Uterus (tissue), 4 donors: Measurements from ENCODE around the gene DNAJB2. TPM values are rescaled to one million over a fixed set of nuclear protein-coding genes. Genes with fewer than 3 reads are reported as not detected.

ENCODE experiments used
- DNase-seq, 2 donors: peaks; one replicate each; pipeline ENCODE4 v3.0.0-alpha.2; 2019 to 2020
- H3K27ac ChIP-seq, 2 donors: fragments of 200-600 bp; sonication (generic); 1 replicate in 1 of 2; 2 replicates in 1 of 2; pipeline ENCODE4 v1.5.1; 2016 to 2018
- H3K27me3 ChIP-seq, 2 donors: fragments of 200-600 bp; sonication (generic); one replicate each; pipeline ENCODE4 v1.5.1; 2018 to 2019; ENCODE audit warnings: control low read depth in 1 of 2
- H3K36me3 ChIP-seq, 2 donors: fragments of 200-600 bp; sonication (generic); one replicate each; pipeline ENCODE4 v1.5.1; 2019; ENCODE audit warnings: control low read depth in 1 of 2
- H3K4me1 ChIP-seq, 2 donors: fragments of 200-600 bp; sonication (generic); one replicate each; pipeline ENCODE4 v1.5.1; 2018 to 2019; ENCODE audit warnings: control low read depth in 1 of 2
- H3K4me3 ChIP-seq, 2 donors: fragments of 200-600 bp; sonication (generic); 1 replicate in 1 of 2; 2 replicates in 1 of 2; pipeline ENCODE4 v1.5.1; 2018 to 2019; ENCODE audit warnings: mild to moderate bottlenecking in 1 of 2
- H3K9me3 ChIP-seq, 2 donors: fragments of 200-600 bp; sonication (generic); one replicate each; pipeline ENCODE4 v1.5.1; 2019; ENCODE audit warnings: control low read depth in 1 of 2
- CTCF ChIP-seq, 4 experiments: fragments of 200-600 bp in 2 of 4; fragments of 450-650 bp in 2 of 4; sonication (generic) in 2 of 4; IDR thresholded peaks; one replicate each; pipeline ENCODE4 v1.5.1; 2016 to 2019; ENCODE audit warnings: antibody characterized with exemption in 4 of 4, mild to moderate bottlenecking in 2 of 4, moderate library complexity in 1 of 4
- POLR2A ChIP-seq, 2 donors: fragments of 450-650 bp; IDR thresholded peaks; one replicate each; pipeline ENCODE4 v1.6.1; 2016; ENCODE audit warnings: antibody characterized with exemption in 2 of 2, mild to moderate bottlenecking in 1 of 2, moderate library complexity in 1 of 2
- intact Hi-C: fragments of 100-400 bp; cut with DNase I; formaldehyde crosslinking; loops from one replicate; pipeline ENCODE4 v1.15.1; 2023; ENCODE audit warnings: low total_unique reads
- total RNA-seq, 4 donors: library from RNA; depleted of rRNA in 3 of 4; stranded (reverse); fragments of >200 nt in 3 of 4; gene quantifications; one replicate each; pipeline versions ENCODE4 v1.1.0 to v1.2.4, GENCODE V29; 2014 to 2023
- donor health status: DM: yes; HTN: yes; CAD: no.

The DNAJB2 gene
- total RNA-seq, 4 donors from 2014 or later: 32.1 to 92.1 (median 69.1) TPM

- Histone ChIP-seq H3K27ac (peak overlapping the region; percentile 99), H3K4me3 (no peak overlapping the region), H3K9me3 (no peaks in the 10 kb centered on the region), H3K36me3 (no peaks in the 10 kb centered on the region), H3K4me1 (peaks cover 8 to 10% of the 10 kb centered on the region in 2 donors), H3K27me3 (no peaks in the 10 kb centered on the region)
- no peak for DNase-seq
- TF ChIP-seq CTCF (IDR thresholded peaks at IDR 0.05): no peak
- no peak for TF ChIP-seq POLR2A (IDR thresholded peaks at IDR 0.05)
- intact Hi-C loops: no loop called here
These were observed 1.5 kb downstream of the DNAJB2 start for GRCh38 chr2:219280651-219281050.

GRCh38 chr2:219281588-219281987 lies 2.4 kb downstream of the DNAJB2 start:
- Histone ChIP-seq H3K9me3 (no peaks in the 10 kb centered on the region), H3K36me3 (no peaks in the 10 kb centered on the region), H3K27me3 (no peaks in the 10 kb centered on the region), H3K4me1 (peaks cover 8 to 10% of the 10 kb centered on the region in 2 donors), H3K27ac (peak overlapping the region; percentile 26 to 40), H3K4me3 (no peak overlapping the region)
- intact Hi-C loops: no loop called here
- no peak for TF ChIP-seq CTCF (IDR thresholded peaks at IDR 0.05)
- TF ChIP-seq POLR2A (IDR thresholded peaks at IDR 0.05): no peak
- DNase-seq: no peak

- Histone ChIP-seq H3K27ac (peak overlapping the region; percentile 40 to 42), H3K27me3 (no peaks in the 10 kb centered on the region), H3K4me3 (no peak overlapping the region), H3K9me3 (no peaks in the 10 kb centered on the region), H3K36me3 (no peaks in the 10 kb centered on the region), H3K4me1 (peaks cover 8 to 10% of the 10 kb centered on the region in 2 donors)
- TF ChIP-seq CTCF (IDR thresholded peaks at IDR 0.05): no peak
- TF ChIP-seq POLR2A (IDR thresholded peaks at IDR 0.05): no peak
- no peak for DNase-seq
- intact Hi-C loops: no loop called here
These were observed 3.2 kb downstream of the DNAJB2 start for GRCh38 chr2:219282375-219282774.

GRCh38 chr2:219282943-219283581 lies 3.9 kb downstream of the DNAJB2 start:
- no peak overlapping the region for H3K4me3 ChIP-seq
- H3K9me3 ChIP-seq: no peaks in the 10 kb centered on the region
- DNase-seq: no peak
- peaks cover 6% of the 10 kb centered on the region in 2 donors for H3K4me1 ChIP-seq
- H3K27me3 ChIP-seq: no peaks in the 10 kb centered on the region
- intact Hi-C loops: no loop called here
- no peaks in the 10 kb centered on the region for H3K36me3 ChIP-seq
- TF ChIP-seq CTCF (IDR thresholded peaks at IDR 0.05): no peak
- no peak for TF ChIP-seq POLR2A (IDR thresholded peaks at IDR 0.05)
- H3K27ac ChIP-seq: peak overlapping the region; percentile 40 to 42

GRCh38 chr2:219284501-219285372 lies 5.6 kb downstream of the DNAJB2 start:
- intact Hi-C loops: no loop called here
- H3K36me3 ChIP-seq: no peaks in the 10 kb centered on the region
- H3K9me3 ChIP-seq: no peaks in the 10 kb centered on the region
- H3K27me3 ChIP-seq: no peaks in the 10 kb centered on the region
- no peak overlapping the region for H3K4me3 ChIP-seq
- H3K27ac ChIP-seq: peak overlapping the region; percentile 82 to 95
- H3K4me1 ChIP-seq: peaks cover under 1 to 4% of the 10 kb centered on the region in 2 donors
- no peak for TF ChIP-seq CTCF (IDR thresholded peaks at IDR 0.05)
- no peak for DNase-seq
